WI38 (cell line): ENCODE results near the gene AMPD2.
A peak's percentile ranks its signal among the peaks of the same experiment; 100 is the strongest.
"Not testable (repeated sequence)": the region's sequence is repeated elsewhere in the genome, so short reads cannot be mapped to it uniquely, and the experiment has no call there.

Source experiments
- H3K4me3 ChIP-seq: 2 replicates; pipeline ENCODE4 v1.5.1; 2011; ENCODE audit warnings: low read depth, mild to moderate bottlenecking, control low read depth, low read length
- TF ChIP-seq, protein P1 (sequence below): IDR thresholded peaks from 2 replicates; pipeline ENCODE4 v1.5.1; 2012; ENCODE audit warnings: low read depth, mild to moderate bottlenecking, control low read depth, low read length

The AMPD2 gene

DNA sequence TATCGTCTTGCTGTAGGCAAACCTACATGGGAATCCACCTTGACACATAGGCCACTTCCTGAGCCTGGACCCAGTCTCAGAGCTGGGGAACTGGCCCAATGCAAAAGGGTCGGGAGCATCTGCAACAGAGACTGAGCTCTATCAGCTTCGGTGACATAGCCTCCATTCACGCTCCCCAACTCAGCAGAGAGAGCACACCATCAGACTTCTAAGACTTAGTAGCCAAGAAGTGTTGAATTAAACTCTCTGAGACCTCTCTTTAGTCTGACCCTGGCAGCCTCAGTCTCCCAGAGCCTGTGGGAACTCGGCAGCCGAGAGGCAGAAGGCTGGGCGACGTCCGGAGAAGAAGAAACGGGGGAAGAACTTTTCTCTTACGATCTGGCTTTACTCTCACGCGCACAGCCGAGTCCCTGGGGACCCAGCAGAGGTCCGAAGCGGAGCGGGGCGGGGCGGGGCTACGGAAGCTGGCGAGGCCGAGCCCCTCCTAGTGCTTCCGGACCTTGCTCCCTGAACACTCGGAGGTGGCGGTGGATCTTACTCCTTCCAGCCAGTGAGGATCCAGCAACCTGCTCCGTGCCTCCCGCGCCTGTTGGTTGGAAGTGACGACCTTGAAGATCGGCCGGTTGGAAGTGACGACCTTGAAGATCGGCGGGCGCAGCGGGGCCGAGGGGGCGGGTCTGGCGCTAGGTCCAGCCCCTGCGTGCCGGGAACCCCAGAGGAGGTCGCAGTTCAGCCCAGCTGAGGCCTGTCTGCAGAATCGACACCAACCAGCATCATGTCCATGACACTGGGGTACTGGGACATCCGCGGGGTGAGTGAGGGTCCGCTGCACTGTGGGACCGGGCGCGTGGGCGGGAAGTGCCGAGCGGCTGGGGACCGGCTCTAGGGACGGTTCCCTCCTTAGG, 36.2 kb downstream of the AMPD2 start, which contains the start of gene GSTM4:
GSTM4 (plus strand) TSS at position 485 of the 905 bp plus-strand sequence; CDS start at position 776, 291 bp downstream.
- TF ChIP-seq, protein P1, sequence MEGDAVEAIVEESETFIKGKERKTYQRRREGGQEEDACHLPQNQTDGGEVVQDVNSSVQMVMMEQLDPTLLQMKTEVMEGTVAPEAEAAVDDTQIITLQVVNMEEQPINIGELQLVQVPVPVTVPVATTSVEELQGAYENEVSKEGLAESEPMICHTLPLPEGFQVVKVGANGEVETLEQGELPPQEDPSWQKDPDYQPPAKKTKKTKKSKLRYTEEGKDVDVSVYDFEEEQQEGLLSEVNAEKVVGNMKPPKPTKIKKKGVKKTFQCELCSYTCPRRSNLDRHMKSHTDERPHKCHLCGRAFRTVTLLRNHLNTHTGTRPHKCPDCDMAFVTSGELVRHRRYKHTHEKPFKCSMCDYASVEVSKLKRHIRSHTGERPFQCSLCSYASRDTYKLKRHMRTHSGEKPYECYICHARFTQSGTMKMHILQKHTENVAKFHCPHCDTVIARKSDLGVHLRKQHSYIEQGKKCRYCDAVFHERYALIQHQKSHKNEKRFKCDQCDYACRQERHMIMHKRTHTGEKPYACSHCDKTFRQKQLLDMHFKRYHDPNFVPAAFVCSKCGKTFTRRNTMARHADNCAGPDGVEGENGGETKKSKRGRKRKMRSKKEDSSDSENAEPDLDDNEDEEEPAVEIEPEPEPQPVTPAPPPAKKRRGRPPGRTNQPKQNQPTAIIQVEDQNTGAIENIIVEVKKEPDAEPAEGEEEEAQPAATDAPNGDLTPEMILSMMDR, result no peak
- H3K4me3 ChIP-seq, result peak within 1 kb of the TSS; percentile 78

DNA sequence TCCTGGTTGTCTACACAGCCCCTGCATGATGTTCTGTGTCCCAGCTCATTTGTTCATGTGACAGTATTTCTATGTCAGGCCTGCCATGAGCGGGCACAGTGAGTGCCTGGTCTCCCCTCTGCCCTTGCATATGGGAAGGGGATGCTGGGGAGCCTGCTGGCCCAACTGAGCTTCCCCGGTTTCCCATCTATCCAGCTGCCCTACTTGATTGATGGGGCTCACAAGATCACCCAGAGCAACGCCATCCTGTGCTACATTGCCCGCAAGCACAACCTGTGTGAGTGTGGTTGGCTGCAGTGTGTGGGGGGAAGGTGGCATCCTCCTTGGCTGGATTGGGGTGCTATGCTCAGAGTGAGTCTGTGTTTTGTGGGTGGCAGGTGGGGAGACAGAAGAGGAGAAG, 37.8 kb downstream of the AMPD2 start:
- no peak overlapping the region for H3K4me3 ChIP-seq
- TF ChIP-seq, protein P1, result no peak

DNA sequence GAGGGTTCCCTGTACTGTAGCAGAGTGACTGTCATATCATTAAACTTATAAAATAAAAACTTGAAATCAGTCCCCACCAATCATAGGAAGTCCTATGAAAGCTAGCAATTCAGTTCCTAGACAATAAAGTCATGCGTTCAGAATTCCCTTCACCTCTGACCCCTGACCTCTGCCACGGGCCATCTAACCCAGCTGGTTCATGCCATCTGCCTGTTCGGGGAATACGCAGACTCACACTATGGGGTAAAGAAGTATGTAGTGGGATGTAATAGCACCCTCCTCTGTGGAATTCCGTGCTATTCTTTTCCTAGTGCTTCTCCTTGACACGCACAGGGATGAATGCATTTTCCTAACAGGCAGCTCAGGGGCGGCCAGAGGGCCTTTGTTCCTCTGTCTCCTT, 38.3 kb downstream of the AMPD2 start:
- TF ChIP-seq, protein P1, result no peak

DNA sequence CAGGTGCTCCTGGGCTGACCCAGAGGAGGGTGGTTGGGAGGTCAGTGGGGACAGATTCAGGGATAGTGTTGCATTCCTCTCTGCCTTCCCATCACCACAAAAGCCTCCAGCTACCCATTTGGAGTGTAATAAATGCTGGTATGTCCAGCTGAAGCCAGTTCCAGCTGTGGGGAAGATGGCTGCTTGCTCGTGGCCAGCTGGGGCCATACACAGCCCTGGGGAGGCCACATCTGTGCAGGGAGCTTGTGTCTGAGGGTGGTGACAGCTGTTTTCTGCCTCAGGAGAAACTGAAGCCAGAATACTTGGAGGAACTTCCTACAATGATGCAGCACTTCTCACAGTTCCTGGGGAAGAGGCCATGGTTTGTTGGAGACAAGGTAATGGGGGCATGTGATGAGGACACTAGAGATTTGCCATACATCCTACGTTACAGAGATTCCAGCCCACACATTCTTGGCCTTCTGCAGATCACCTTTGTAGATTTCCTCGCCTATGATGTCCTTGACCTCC, 39.0 kb downstream of the AMPD2 start:
- TF ChIP-seq, protein P1, result no peak

More for the DNA sequence above, 38.3 kb downstream of the AMPD2 start:
- no peak overlapping the region for H3K4me3 ChIP-seq

DNA sequence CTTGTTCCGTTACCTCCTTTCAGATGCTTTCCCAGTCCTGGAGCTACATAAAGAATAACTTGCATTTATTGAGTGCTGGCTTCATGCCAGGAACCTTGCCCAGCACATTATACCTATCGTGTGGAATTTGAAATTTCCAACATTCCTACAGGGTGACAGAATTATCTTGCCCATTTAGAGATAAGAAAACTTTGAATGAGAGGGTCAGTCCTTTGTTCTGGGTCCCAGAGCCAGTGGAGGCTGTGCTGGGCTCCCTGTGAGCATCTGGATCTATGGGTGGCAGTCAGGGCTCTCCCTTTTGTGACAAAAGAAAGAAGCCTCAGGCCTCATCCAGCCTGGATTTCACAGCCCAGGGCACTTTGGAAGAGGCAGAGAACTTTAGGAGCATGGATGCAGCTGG, 39.5 kb downstream of the AMPD2 start:
- no peak overlapping the region for H3K4me3 ChIP-seq
- TF ChIP-seq, protein P1, result no peak

More for the DNA sequence above, 39.0 kb downstream of the AMPD2 start:
- no peak overlapping the region for H3K4me3 ChIP-seq

DNA sequence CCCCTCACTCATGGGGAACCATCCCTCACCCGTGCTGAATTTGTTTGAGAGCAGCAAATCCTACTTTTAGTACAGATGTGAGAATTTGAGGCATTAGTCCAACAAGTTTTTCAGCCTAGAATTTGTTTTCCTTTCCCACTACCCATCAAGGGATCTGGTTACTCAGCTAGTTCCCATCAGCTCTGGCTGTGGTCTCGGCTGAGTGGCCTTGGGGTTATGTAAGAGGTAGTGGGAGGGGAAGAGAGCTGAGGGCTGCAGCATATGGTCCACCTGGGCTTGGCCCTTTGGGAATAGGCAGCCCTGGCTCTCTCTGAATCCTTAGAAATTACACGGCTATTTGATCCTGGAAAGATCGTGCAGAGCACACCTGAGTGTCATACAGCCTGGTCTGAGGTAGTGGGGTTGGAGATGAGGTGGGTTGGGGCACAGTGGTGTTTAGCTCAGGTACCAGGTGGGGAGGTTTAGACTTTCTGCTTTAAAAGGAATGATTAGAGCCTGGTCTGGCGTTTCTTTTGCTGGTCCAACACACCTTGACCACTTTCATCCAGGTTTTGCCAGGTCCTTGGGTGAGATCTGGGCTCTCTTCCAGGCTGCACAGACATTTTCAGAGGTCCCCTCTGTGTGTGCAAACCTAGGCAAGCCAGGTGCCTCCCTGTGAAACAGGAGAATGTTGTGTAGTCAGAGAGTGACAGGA, 40.5 kb downstream of the AMPD2 start:
- no peak overlapping the region for H3K4me3 ChIP-seq
- TF ChIP-seq, protein P1, result no peak

DNA sequence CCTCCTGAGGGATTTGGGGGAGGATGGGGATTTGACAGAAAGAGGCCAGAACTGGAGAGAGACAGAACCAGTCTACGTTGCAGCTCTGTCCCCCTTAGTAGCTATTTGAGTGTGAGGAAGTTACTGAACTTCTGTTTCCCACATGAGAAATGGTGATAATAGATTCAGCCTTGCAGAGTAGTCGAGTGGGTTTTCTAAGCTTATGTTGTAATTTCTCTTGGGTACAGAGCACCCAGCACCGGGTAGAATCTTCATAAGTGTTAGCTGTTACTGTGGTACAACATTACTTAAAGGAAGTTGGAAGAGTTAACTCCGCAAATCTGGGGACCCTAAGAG, 41.0 kb downstream of the AMPD2 start:
- not testable (repeated sequence) for H3K4me3 ChIP-seq
